Uterus (tissue), 2 donors: ENCODE data around the gene PDCD1LG2.
"Not testable (repeated sequence)": the region's sequence is repeated elsewhere in the genome, so short reads cannot be mapped to it uniquely, and the experiment has no call there.

ENCODE experiments used
- POLR2A ChIP-seq, 2 donors: fragments of 450-650 bp; IDR thresholded peaks; one replicate each; pipeline ENCODE4 v1.6.1; 2016; ENCODE audit warnings: antibody characterized with exemption in 2 of 2, mild to moderate bottlenecking in 1 of 2, moderate library complexity in 1 of 2
- TF ChIP-seq, protein P1 (sequence below), 4 experiments: fragments of 200-600 bp in 2 of 4; fragments of 450-650 bp in 2 of 4; sonication (generic) in 2 of 4; IDR thresholded peaks; one replicate each; pipeline ENCODE4 v1.5.1; 2016 to 2019; ENCODE audit warnings: antibody characterized with exemption in 4 of 4, mild to moderate bottlenecking in 2 of 4, moderate library complexity in 1 of 4

DNA sequence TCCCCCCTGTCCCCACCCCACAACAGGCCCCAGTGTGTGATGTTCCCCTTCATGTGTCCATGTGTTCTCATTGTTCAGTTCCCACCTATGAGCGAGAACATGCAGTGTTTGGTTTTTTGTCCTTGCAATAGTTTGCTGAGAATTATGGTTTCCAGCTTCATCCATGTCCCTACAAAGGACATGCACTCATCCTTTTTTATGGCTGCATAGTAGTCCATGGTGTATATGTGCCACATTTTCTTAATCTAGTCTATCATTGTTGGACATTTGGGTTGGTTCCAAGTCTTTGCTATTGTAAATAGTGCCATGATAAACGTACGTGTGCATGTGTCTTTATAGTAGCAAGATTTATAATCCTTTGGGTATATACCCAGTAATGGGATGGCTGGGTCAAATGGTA, 15.6 kb upstream of the PDCD1LG2 start:
- TF ChIP-seq, protein P1, sequence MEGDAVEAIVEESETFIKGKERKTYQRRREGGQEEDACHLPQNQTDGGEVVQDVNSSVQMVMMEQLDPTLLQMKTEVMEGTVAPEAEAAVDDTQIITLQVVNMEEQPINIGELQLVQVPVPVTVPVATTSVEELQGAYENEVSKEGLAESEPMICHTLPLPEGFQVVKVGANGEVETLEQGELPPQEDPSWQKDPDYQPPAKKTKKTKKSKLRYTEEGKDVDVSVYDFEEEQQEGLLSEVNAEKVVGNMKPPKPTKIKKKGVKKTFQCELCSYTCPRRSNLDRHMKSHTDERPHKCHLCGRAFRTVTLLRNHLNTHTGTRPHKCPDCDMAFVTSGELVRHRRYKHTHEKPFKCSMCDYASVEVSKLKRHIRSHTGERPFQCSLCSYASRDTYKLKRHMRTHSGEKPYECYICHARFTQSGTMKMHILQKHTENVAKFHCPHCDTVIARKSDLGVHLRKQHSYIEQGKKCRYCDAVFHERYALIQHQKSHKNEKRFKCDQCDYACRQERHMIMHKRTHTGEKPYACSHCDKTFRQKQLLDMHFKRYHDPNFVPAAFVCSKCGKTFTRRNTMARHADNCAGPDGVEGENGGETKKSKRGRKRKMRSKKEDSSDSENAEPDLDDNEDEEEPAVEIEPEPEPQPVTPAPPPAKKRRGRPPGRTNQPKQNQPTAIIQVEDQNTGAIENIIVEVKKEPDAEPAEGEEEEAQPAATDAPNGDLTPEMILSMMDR (IDR thresholded peaks at IDR 0.05): not testable (repeated sequence)
- TF ChIP-seq POLR2A (IDR thresholded peaks at IDR 0.05): not testable (repeated sequence)
